ENCODE measurements around the gene TAX1BP3. TPM values are rescaled to one million over a fixed set of nuclear protein-coding genes. Genes with fewer than 3 reads are reported as not detected.
"Not testable (repeated sequence)": the region's sequence is repeated elsewhere in the genome, so short reads cannot be mapped to it uniquely, and the experiment has no call there.

The TAX1BP3 gene, protein sequence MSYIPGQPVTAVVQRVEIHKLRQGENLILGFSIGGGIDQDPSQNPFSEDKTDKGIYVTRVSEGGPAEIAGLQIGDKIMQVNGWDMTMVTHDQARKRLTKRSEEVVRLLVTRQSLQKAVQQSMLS
- 111 and 146 TPM in 2 replicates for total RNA-seq (2014; rRNA removed; shearing (Covaris generic))

DNA sequence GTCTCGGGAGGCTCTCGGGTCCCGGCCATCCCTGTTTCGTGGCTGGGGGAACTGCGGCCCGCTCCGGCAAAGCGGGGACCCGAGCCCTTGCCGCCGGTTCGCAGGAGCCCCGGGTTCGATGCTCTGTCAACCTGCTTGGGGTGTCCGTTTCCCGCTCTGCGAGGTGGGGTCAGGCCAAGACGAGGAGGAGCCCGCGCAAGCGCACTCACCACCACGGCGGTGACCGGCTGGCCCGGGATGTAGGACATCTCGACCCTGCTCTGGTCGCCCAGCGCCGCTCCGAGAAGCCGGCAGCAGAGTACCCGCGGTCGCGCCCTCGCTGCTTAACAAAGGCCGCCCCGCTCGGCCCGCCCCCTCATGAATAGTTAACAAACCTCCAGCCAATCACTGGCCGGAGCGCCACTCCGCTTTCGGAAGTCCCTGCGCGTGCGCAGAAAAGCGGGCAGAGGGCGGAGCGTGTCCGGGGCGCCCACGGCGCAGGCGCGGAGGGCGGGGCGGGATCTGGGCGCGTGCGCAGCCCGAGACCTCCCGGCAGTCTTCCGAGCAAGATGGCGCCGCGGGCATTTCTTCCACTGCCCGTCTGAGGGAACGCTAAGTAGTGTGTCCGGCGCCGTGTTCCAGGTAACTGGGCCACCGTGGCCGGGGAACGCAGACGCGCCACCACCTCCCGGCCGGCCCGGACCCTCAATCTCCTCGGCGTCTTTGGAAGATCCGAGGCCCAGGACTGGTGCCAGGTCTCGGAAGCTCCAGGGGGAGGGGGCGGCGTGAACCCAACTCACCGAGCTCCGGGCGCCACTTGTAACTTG, at the start of gene TAX1BP3, which contains the start of gene EMC6:
Gene TAX1BP3, minus strand, starts transcription at position 300 of the 806 bp plus-strand sequence. Its CDS starts 52 bp downstream, at position 248.
Gene EMC6, plus strand, starts transcription at position 534 of the 806 bp plus-strand sequence. CDS start 335 bp downstream, outside the sequence.
- DNase-seq (ENCODE audit: low spot score): peak; percentile 98
- in situ Hi-C loops (cut with HindIII; ENCODE audit: low sequenced_read_pairs): no loop called here

DNA sequence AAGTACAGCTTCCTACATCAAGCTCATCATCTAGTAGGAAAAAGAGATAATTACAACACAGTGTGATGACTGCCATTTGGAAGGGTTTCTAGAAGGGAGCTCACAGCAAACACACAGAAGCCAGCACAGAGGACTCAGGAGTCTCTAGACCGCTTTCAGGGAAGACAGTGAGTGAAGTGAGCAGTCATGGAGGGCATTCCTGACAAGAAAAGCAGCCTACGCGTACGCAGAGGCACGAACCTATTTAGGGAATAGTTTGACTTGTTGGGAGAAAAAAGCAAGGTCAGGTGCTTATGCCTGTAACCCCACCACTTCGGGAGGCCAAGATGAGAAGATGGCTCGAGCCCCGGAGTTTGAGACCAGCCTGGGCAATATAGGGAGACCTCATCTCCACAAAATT, 46.9 kb upstream of the TAX1BP3 start:
- in situ Hi-C loops (cut with HindIII; ENCODE audit: low sequenced_read_pairs): no loop called here
- DNase-seq (ENCODE audit: low spot score): no peak

DNA sequence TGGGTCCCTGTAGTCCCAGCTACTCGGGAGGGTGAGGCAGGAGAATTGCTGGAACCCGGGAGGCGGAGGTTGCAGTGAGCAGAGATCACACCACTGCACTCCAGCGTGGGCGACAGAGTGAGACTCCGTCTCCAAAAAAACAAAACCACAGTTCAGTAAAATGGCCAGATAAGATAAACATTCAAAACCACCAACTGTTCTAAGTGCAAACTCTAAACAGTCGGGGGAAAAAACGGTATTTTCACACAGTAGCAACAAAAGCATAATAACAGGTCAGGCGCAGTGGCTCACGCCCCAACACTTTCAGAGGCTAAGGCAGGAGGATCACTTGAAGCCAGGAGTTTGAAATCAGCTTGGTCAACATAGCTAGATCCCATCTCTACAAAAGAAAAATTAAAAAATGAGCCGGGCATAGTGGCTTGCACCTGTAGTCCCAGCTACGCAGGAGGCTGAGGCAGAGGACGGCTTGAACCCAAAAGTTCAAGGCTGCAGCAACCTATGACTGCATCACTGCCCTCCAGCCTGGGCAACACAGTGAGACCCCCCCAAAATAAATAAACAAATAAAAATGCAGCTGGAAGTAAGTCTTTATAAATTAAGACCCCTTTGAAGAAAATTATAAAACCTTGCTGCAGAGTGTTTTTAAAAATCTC, 44.6 kb upstream of the TAX1BP3 start:
- in situ Hi-C loops (cut with HindIII; ENCODE audit: low sequenced_read_pairs): no loop called here
- DNase-seq (ENCODE audit: low spot score): no peak

DNA sequence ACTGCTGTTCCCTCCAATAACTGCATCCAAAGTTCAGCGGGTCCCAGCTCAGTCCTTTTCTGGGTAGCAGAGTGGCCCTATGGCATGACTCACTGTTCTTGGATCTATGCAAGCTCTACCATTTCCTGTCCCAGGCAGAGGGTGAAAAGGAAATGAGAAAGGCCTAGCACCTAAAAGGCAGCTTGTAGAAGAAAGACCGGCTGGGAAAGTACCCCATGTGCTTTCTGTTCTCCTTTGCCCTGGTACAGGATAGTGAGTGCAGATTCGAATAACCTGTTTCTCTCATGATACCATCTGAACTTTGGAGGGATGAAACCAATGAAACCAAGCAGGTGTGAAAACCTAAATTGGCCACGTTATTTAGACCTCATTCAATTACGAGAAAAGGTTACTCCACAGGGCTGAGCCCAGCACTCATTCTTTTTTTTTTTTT, 42.6 kb upstream of the TAX1BP3 start:
- in situ Hi-C loops (cut with HindIII; ENCODE audit: low sequenced_read_pairs): no loop called here
- DNase-seq (ENCODE audit: low spot score): no peak

DNA sequence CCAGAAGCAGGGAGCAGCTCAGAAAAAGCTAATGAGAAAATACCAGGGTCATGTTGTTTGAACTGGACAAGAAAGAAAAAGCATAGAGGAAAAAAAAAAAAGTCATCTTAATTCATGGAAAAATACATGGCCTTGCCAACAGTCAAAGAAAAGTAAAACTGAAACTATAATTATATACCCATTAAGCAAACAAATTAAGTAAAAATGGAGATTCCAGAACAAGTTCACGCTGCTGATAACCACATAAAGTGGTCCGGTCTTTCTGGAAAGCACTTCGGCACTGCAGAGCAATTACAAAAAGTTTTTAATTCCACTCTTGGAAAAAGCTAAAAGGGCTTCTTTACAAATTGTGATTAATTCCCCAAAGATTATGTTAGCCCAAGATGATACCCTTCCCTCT, 40.0 kb upstream of the TAX1BP3 start:
- in situ Hi-C loops (cut with HindIII; ENCODE audit: low sequenced_read_pairs): no loop called here
- DNase-seq (ENCODE audit: low spot score): no peak

DNA sequence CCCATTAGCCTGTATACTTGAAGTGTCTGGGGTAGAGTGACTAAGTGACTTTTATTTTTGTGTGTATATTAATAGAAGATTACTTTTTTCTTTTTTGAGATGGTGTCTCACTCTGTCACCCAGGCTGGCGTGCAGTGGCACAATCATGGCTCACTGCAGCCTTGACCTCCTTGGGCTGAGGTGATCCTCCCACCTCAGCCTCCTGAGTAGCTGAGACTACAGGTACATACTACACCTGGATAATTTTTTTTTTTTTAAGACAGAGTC, 37.3 kb upstream of the TAX1BP3 start:
- in situ Hi-C loops (cut with HindIII; ENCODE audit: low sequenced_read_pairs); DNase-seq (ENCODE audit: low spot score): not testable (repeated sequence)

DNA sequence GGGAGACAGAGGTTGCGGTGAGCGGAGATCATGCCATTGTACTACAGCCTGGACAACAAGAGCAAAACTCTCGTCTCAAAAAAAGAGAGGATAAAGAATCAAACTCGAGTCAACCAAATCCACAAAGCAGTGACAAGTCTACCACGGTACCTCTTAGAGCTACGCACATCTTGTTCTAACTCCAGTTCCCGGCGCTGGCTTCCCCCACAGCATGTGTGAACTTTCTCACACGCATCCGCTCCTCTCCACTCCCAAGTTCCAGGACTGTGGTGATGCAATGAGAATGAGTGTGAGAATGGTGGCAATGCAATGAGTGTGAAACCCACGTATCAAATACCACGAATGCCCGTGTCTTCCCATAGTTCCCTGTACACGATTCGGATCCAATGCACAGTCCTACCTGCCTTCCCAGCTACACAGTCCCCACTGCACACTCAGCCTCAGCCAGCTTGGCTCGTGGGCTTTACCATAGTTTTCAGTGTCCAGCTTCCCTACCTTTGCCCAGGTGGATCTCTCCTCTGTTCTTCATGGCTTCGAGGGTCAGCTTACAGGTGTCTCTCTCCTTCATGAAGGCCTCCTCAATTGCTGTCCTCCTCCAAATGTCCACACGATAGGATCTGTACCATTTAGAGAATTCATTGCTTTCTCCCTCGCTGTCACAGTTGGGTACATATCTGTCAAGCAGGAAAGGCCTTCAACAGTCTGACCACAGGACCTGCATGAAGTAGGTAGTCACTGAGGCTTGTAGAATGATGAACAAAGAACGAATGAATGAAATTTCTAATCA, 36.7 kb upstream of the TAX1BP3 start:
- in situ Hi-C loops (cut with HindIII; ENCODE audit: low sequenced_read_pairs): no loop called here

DNA sequence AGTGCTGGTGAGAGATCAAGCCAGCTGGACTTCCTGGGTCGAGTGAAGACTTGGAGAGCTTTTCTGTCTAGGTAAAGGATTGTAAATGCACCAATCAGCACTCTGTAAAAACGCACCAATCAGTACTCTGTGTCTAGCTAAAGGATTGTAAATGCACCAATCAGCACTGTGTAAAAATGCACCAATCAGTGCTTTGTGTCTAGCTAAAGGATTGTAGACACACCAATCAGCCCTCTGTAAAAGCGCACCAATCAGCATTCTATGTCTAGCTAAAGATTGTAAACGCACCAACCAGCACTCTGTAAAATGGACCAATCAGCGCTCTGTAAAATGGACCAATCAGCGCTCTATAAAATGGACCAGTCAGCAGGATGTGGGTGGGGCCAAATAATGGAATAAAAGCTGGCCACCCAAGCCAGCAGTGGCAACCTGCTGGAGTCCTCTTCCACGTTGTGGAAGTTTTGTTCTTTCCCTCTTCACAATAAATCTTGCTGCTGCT, 33.7 kb upstream of the TAX1BP3 start:
- in situ Hi-C loops (cut with HindIII; ENCODE audit: low sequenced_read_pairs): not testable (repeated sequence)

More for the DNA sequence above, 36.7 kb upstream of the TAX1BP3 start:
- no peak for DNase-seq (ENCODE audit: low spot score)

DNA sequence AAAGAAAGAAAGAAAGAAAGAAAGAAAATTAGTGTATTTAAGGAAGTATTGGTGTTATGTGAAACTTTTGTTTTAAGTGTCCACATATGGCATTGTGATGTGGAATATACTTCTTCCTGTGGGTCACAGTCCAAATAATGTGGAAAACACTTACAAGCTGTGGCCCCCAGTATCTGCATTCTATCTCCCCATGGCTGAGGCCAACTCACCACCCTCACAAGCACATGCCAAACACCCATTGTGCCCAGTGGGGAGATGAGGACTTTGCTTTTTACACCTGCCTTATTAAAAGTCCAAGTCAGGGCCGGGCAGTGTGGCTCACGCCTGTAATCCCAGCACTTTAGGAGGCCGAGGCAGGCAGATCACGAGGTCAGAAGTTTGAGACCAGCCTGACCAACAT, 31.6 kb upstream of the TAX1BP3 start:
- no peak for DNase-seq (ENCODE audit: low spot score)
- in situ Hi-C loops (cut with HindIII; ENCODE audit: low sequenced_read_pairs): no loop called here

More for the DNA sequence above, 33.7 kb upstream of the TAX1BP3 start:
- not testable (repeated sequence) for DNase-seq (ENCODE audit: low spot score)

DNA sequence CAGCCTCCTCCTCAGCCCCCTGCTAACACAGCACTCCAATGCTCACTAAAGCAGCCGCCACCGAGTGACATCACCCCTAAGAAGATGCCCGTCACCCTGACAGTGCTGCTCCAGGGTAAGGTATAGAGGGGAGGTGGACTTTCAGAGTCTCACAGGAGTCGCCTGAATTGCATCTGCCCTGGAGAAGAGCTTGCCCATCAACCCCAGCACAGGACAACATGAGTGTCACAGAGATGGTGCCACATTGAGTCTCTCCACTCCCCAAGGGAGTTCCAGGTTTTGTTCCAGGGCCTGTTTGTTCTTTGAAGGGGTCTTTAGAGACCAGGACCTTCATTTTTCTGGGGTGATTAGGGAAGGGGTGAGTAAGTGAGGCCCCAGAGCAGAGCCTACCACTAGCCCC, 29.8 kb upstream of the TAX1BP3 start:
- in situ Hi-C loops (cut with HindIII; ENCODE audit: low sequenced_read_pairs): no loop called here

DNA sequence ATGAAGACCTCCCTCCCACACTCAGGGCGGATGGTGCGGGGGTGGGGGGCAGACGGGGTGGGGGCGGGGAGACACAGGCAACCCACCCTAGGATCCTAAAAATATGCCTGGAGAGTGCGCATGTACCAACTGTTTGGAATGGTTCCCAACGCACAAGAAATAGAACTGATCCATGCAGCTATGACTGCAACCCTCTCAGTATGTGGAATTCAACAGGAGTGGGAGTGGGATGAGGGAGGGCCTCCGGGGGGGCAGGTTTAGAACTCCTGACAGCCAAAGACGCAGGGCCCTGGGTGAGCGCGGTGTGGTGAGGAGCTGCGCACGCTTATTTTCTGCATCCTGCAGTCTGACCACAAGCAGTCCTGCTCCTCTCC, 28.7 kb upstream of the TAX1BP3 start:
- in situ Hi-C loops (cut with HindIII; ENCODE audit: low sequenced_read_pairs): no loop called here
- peak; percentile 40 for DNase-seq (ENCODE audit: low spot score)

More for the DNA sequence above, 29.8 kb upstream of the TAX1BP3 start:
- DNase-seq (ENCODE audit: low spot score): no peak

DNA sequence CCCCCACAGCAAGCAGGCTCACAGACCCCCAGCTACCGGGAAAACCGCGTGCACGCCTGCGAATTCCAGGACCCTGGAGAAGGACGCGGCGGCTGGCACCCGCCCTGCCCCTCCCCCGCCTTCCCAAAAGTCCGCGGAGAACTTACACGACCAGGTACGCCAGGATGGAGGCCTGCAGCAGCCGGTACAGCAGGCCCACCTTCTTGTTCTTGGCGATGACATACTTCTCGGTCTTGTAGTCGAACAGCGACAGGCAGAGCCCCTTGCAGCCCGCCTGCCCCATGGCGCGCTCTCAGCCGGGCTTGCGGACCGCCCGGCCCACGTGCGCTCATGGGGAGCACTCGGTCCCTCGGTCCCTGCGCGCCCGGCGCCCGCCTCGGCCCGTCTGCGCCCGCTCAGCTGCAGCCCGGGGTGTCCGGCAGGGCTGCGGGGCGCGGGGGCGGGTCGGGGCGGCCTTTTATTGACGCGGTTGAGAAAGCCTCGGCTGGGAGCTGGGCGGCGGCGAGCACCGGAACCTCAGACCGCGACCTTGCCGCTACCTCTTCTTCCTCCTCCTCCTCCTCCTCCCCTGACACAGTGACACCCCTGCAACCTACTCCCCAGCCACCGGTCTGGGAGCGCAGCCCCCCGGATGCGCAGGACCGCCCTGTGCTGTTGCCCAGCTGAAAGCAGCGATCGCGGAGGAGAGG, 27.5 kb upstream of the TAX1BP3 start, which contains the start of gene P2RX5:
Gene P2RX5, minus strand, starts transcription at position 433 of the 689 bp plus-strand sequence. Its CDS starts 150 bp downstream, at position 283.
- in situ Hi-C loops (cut with HindIII; ENCODE audit: low sequenced_read_pairs): no loop called here
- peak; percentile 16 for DNase-seq (ENCODE audit: low spot score)

DNA sequence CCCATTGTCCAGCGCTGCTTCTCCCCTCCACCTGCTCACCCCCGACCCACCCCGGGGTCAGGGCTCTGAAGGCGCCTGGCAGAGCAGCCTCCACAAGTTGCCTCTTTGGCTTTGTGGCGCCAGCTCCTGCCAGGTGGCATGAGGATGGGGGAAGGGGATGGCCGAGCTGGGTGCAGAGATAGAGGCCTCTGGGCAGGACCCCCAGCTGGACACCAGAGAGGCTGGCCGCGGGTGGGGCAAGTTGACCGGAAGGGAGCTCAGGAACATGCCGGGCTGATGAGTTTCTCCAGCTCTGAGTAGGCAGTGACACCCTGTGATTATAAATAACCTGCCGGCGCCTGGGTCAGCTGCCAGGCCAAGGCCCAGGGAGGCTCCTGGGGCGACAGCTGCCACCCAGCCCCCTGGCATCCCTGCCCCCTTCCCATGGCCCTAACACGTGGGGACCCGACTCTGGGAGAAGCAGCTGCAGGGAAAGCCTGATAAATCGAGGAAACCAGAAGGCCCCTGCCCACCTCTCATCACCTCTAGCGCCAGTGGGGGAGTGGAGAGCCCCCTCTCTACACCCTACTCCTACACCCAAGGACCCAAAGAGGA, 26.8 kb upstream of the TAX1BP3 start:
- peak; percentile 24 for DNase-seq (ENCODE audit: low spot score)
- in situ Hi-C loops (cut with HindIII; ENCODE audit: low sequenced_read_pairs): no loop called here

DNA sequence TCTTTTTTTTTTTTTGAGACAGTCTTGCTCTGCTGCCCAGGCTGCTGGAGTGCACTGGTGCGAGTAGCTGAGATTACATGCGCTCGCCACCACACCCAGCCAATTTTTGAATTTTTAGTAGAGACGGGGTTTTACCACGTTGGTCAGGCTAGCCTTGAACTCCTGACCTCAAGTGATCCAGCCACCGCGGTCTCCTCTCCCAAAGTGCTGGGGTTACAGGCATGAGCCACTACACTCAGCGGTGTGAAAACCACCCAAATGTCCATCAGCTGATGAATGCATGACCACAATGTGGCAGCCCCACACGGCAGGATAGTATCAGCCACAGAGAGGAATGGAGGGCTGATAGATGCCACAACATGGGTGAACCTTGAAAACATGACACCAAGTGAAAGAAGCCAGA, 25.5 kb upstream of the TAX1BP3 start:
- in situ Hi-C loops (cut with HindIII; ENCODE audit: low sequenced_read_pairs): no loop called here
- no peak for DNase-seq (ENCODE audit: low spot score)

DNA sequence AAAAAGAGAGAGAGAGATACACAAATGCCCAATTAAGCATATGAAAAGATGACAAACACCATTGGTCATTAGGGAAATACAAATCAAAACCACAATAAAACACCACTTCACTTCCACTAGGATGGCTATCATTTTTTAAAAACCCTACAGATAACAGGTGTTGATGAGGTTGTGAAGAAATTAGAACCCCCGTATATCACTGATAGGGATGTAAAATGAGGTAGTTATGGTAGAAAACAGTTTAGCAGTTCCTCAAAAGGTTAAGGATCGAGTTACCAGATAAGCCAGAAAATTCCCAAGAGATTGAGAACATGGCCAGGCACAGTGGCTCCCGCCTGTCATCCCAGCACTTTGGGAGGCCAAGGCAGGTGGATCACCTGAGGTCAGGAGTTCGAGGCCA, 24.8 kb upstream of the TAX1BP3 start:
- no peak for DNase-seq (ENCODE audit: low spot score)
- in situ Hi-C loops (cut with HindIII; ENCODE audit: low sequenced_read_pairs): no loop called here

DNA sequence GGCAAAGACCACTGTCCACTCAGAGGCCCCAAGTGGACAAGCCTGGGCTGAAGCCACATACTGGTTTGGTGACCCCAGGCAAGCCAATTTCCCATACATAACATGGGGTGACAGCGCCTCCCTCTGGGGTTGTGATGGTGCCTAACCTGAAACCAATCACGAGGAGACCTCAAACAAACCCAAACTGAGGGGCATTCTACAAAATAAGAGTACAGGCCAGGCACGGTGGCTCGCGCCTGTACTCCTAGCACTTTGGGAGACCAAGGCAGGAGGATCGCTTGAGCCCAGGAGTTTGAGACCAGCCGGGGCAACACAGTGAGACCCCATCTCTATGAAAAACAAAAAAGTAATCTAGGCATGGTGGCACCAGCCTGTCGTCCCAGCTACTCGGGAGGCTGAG, 24.0 kb upstream of the TAX1BP3 start:
- no peak for DNase-seq (ENCODE audit: low spot score)
- in situ Hi-C loops (cut with HindIII; ENCODE audit: low sequenced_read_pairs): no loop called here

DNA sequence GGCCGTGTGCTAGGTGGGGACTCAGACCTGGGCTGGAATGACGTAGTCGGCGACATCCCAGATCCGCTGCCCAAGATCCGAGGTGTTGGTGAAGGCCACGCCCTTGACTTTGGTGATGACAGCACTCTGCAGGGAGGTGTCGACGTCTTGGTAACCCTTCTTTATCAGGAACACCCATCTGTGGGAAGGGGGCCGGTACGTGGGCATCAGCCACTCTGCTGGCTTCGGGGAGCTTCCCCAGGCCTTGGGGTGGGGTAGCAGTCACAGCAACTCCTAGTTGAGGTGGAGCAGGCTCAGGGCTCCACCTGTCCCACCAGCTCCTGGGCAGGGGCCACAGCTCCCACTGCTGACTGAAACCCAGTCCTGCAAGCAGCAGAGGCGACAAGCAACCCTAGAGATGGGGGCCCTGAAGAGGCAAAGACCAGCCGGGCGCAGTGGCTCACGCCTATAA, 23.3 kb upstream of the TAX1BP3 start:
- in situ Hi-C loops (cut with HindIII; ENCODE audit: low sequenced_read_pairs): no loop called here
- peak; percentile 9 for DNase-seq (ENCODE audit: low spot score)

DNA sequence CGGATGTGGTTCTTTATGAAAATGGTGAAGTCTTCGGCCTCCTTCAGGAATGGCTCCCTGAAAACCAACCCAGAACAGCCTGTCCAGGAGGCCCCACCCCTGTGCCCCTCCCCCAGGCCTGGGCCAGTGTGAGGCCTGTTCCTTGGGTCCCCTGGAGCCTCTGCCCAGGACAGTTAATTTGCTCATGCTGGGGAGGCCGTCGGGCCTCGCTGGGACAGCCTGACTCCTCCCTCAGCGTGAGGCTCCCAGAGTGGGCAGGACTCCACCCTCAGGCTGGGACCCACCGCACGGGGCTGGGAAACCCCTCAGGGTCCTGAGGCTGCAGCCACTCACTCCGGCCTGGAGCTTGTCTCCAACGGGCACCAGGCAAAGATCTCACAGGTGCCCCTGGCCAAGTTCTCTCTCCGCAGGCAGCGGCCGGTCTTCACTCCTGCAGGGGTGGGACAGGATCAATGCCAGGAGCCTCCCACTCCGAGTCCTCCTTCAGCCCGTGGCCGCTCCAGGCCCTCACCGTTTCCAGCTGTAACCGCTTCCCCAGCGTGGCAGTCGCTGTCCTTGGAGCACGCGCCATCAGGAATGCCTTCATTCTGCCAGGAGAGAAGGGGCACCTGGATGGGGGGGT, 21.8 kb upstream of the TAX1BP3 start:
- DNase-seq (ENCODE audit: low spot score): no peak

More for the DNA sequence above, 21.8 kb upstream of the TAX1BP3 start:
- in situ Hi-C loops (cut with HindIII; ENCODE audit: low sequenced_read_pairs): no loop called here
